Activated T-cell treated with anti-CD3 and anti-CD28 coated beads for 4 hours (primary cell): ENCODE measurements around the gene TECTA.
"Not testable (repeated sequence)": the region's sequence is repeated elsewhere in the genome, so short reads cannot be mapped to it uniquely, and the experiment has no call there.

Experiments used
- DNase-seq: peaks from one replicate; pipeline ENCODE4 v3.0.0-alpha.2; 2020

The TECTA gene

DNA sequence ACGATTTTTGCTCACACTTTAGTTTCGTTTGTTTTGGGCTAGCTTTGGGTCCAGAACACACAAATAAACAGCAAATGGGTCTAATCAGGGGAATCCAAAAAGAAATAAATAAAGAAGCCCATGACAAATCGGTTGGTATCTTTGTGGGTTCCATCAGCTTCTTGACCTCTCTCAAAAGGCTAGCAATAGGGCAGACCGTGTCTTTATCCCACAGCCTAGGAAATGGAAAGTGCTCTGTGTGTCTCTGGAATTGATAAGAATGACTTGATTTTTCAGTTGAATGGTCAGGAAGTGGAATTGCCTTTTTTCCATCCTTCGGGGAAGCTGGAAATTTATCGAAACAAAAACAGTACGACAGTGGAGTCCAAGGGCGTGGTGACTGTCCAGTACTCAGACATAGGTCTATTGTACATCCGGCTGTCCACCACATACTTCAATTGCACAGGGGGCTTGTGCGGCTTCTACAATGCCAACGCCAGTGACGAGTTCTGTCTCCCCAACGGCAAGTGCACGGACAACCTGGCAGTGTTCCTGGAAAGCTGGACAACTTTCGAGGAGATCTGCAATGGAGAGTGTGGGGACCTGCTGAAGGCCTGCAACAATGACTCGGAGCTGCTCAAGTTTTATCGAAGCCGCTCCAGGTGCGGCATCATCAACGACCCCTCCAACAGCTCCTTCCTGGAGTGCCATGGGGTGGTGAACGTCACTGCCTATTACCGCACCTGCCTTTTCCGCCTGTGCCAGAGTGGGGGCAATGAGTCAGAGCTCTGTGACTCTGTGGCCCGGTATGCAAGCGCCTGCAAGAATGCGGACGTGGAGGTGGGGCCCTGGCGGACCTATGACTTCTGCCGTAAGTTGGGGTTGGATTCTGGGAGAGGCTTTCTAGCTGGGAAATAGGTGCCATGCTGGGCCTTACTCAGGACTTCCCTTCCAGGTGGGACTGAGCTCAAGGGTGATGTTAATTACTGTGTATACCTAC lies 28.6 kb downstream of the TECTA start:
- no peak for DNase-seq

DNA sequence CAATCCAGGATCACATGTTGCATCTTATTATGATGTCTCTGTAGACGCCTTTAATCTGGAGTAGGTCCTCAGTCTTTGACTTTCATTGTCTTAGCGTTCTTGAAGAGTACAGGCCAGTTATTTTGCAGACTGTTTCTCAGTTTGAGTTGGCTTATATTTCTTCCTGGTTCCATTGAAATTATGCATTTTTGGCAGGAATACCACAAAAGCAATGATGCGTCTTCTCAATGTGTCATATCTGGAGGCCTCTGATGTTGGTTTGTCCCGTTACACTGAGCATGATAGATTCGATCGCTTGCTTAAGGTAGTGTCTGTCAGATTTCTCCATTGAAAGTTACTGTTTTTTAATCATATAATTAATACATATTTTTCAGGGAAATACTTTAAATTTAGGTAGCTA lies 30.6 kb downstream of the TECTA start:
- no peak for DNase-seq

DNA sequence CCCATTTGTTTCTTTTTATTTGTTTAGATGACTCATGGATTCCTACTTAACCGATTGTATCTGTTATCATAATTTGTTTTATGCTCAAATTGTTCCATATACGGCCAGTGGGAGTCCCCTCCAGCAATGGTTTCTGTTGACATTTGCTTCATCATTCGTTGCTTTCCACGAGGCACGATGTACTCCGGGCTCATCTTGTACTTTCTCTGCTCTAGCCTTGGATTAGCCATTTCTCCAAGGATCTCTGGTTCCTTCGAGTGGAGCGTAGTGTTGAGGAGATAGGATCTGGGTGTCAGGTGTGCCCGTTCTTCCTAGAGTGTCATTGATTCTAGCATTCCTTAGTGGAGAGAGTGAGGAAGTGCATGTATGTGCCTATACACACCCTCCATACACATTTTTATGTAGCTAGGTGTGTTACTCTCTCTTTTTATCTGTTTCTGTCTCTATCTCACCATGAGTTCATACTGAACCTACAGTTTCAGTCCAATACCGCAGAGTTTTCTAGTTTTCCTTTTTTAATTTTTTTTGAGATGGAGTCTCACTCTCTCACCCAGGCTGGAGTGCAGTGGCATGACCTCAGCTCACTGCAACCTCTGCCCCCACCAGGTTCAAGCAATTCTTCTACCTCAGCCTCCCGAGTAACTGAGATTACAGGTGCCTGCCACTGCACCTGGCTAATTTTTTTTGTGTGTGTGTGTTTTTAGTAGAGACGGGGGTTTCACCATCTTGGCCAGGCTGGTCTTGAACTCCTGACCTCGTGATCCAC lies 31.4 kb downstream of the TECTA start:
- DNase-seq, result no peak

DNA sequence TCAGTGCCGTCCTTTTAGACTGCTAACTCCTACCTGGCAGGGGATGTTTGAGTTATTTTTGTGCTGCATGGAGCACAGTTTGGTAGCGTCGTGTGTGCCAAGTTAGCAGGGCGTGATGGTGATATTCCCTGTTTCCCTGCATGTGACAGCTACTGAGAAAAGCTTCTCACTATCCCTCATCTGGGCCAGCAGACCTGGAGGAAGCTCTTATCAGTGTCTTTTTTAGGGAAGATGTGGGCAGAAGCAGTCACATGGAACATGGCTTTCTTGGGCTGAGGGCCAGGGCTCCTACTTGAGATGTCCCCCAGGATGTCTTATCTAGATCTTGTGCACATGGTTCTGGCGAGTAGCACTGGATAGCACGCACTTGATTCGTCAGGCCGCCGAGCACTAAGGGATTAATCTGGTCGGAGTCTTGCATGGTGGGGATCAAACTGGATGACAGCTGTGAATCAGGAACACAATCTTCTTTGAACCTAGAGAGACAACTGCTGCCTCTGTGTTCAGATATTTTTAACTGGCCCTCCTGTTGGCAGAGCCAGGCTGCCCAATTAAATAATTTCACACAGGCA lies 33.8 kb downstream of the TECTA start:
- no peak for DNase-seq

DNA sequence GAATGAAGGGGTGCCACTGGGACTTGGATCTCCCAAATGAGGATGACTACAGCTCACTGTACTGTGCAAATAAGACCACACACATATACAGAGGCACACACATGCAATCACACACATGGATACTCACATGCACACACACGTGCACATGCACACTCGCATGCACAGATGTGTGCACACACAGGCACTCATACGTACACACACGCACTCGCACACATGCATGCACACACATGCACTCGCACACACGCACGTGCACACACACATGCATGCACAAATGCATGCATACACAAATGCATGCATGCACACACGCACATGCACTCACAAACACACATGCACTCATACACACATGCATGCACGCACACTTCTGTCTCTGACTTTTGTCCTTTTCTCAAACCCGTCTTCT lies 36.0 kb downstream of the TECTA start:
- DNase-seq, result no peak

DNA sequence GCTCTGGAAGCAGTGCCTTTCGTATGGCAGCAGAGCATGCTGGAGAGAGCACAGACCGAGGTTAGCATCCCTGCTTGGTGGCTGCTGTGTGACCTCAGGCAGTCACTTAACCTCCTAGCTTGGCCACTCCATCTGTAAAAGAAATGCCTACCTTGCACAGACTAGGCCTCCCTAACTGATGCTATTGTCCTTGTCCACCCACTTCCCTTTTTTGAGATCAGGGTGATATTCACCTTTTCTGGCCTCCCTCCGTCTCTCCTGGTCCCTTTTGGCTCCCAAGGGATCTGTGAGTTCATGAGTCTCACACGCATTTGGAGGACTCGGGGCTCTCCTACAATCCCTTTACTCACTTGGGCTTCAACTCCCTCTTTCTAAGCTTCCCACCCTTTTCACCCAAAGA lies 37.2 kb downstream of the TECTA start:
- no peak for DNase-seq

DNA sequence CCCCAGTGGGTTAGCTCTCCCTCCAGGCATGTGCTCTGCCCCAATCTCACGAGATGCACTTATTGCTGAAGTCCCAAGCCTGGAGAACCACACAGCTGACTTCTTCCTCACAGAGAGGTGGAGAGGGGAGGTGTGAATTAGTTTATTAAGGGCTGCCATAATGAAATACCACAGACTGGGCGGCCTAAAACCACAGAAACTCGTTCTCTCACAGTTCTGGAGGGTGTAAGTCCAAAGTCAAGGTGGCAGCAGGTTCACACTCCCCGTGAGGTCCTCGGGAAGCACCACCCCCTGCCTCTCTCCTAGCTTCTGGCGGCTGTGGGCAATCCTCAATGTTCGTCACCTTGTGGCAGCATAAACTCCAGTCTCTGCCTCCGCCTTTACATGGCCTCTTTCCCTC lies 39.3 kb downstream of the TECTA start:
- DNase-seq, result no peak

DNA sequence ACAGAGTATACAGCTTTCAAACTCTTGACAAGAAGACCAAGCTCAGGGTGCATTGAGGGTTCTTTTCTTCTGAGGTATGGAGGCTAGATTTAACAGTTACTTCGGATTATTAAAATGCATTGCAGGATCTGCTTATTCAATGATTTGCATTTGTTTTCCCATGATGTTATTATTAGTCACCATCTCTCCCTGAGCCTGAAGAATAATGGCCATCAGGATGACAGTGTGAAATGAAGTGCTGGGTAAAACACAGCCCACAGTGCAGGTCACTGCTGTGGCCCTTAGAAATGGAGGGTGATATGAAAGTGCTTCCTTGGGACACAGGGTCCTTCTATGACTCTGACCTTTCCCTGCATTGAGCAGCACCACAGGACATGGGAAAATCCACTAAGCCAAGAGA lies 40.0 kb downstream of the TECTA start:
- no peak for DNase-seq

DNA sequence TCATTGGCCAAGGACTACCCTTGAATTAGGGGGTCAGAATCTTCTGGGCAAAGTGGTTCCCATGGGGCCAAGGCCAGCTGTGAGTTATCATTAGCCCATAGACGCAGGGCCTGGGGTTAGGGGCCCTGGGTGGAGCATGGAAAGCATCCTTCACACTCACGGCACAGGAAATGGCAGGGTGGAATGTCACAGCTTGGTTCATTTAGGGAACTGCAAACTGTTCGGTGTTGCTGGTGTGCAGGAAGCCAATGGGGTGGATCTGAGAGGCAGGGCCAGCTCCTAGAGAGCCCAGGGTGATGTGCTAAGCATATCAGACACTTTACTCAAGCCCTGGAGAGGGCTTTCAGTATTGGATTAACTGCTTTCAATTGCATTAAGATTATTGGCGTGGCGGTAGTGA lies 42.9 kb downstream of the TECTA start:
- no peak for DNase-seq

DNA sequence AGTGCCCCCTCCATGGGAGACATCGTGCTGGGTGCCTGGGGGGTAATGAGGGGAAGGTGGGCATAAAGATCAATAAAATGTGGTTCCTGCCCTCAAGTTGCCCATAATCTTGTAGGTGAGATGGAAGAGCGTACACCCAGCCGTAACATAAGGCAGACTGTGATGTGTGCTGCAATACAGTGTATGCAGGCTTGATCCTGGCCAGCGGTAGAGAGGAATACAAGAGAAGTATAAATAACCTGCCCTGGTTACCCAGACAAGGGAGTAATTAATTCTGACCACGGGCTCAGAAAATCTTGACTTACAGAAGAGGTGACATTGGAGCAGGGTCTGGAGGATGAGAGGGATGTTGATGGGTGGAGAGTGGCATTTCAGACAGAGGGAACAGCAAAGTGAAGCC lies 43.7 kb downstream of the TECTA start:
- DNase-seq, result no peak

DNA sequence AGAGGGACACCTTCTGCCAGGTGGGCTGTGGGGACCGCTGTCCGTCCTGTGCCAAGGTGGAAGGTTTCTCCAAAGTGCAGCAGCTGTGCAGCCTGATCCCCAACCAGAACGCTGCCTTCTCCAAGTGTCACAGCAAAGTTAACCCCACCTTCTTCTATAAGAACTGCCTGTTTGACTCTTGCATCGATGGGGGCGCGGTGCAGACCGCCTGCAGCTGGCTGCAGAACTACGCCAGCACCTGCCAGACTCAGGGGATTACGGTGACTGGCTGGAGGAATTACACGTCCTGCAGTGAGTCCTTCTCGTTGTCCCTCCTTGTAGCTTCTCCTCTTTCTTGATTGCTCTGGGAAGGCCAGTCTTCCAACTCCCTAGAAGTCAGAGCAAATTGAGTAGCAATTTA lies 44.8 kb downstream of the TECTA start:
- no peak for DNase-seq

DNA sequence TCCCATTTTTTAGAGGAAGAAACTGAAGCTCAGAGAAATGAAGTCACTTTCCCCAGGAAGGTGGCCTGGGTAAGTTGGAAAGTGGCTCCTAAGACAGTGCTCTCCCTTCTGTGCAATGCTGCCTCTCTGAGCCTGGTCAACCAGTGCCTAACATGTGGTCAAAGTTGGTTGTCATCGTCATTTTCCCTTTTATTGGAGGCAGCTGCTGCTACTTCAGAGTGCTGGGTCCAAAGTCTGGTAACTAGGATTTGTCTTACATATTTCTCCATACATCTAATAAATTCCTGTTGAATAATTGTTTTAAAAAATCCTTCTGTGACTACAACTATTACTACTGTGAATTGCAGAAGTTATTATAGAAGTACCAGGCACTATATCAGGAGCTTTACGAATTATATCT lies 48.1 kb downstream of the TECTA start:
- no peak for DNase-seq

DNA sequence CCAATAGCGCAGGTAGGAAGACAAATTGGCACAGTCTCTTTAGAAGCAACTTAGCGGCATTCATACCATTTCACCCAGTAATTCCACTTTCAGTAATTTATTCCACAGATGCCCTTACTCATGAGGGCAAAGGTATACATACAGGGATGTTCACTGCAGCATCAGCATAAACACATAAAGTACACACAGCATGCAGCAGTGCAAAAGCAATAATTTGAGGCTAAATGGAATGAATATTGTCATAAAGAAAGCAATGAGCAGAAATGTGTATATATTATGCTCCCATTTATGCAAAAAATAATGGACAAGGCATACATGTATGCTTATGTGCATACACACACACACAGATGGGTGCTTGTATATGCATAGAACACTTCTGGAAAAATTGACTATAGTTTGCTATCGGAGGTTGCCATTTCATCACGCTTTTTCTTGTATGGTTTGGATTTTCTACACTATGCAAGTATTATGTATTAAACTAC lies 50.2 kb downstream of the TECTA start:
- DNase-seq, result no peak

DNA sequence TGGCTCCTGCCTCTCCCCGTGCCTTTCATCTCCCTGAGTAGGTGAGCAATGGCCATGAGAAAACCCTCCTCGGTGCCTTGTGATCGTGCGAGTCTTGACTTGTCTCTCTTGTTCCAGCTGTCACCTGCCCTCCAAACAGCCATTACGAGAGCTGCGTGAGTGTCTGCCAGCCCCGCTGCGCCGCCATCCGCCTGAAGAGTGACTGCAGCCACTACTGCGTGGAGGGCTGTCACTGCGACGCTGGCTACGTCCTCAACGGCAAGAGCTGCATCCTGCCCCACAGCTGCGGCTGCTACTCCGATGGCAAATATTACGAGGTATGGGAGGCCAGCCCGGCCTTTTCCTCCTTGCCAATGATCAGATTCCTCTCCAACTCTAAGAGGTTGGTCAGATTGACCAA lies 51.7 kb downstream of the TECTA start:
- no peak for DNase-seq

DNA sequence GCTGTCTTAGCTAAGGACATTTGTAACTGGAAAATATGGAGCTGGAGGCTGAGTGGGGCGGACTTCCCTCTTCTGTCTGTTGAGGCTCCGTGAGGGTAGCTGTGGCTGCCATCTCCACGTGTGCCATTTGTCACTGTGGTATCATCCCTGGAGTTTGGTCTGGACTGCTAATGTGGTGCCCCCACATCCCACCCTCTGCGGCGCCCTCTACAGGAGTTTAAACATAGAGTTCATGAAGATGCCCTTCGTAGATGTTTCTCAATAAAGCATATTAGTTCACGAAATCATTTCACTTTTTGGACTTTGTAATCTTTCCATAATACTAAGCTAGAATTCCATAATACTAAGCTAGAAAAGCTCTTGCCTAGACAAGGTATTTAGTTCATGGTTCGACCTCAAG lies 52.4 kb downstream of the TECTA start:
- DNase-seq, result no peak

DNA sequence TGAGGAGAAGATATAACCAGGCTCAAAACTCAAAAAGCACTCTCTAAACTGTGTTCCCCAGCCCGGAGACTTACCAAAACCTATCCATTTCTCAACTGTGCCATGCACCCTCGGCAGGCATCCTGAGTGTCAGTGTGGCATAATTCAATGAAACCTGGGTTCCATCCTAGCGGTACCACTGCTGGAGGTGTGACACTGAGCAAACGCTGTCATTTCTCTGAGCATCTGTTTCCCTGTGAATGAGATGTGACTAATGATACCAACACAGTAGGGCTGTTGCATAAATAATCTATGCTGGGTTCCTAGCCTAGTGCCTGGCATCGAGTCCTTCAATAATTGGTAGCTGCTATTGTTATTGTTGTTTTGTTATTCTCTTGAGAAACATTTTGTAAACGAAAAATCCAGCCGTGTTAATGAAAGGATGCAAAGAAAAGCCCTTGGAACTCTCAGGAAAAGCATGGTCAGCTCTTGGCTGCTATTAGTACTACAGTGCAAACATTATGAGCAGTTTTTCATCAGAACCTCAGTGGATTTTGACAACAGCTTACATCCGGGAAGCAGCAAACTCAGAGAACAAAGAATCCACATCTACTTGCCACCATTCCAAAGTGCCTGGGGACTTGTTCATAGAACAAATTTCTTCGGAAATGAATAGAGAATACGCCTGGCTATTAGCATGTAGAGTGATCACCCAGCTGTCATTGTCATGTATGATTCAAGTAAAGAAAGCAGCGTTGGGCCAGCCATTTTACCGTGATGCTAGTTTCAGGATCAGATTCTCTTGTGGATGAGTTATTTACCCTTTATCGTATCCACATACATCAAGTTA lies 53.7 kb downstream of the TECTA start:
- DNase-seq, result no peak

DNA sequence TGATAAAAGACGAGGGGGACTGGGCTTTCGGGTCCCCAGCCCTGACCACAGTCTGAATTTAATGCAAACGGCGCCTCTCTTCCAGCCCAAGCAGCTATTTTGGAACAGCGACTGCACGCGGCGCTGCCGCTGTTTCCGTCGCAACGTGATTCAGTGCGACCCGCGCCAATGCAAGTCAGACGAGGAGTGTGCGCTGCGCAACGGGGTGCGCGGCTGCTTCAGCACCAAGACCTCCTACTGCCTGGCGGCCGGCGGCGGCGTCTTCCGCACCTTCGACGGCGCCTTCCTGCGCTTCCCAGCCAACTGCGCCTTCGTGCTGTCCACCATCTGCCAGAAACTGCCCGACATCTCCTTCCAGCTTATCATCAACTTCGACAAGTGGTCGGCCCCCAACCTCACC lies 56.7 kb downstream of the TECTA start:
- DNase-seq, result no peak

DNA sequence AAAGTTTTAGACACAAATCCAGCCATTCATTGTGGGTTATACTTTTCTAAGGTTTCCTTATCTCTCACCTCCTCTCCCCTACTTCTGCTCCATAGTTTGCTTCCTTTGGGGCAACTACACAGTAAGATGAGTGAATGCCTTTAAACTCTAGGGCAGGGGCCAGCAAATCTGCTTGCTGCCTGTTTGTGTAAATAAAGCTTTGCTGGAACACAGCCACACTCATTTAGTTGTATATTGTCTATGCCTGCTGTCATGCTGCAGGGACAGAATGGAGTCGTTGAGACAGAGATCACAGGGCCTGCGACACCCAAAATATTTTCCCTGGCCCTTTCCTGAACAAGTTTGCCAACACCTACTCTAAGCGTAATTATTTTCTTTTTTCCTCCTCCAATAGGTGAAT lies 58.7 kb downstream of the TECTA start:
- DNase-seq, result no peak

DNA sequence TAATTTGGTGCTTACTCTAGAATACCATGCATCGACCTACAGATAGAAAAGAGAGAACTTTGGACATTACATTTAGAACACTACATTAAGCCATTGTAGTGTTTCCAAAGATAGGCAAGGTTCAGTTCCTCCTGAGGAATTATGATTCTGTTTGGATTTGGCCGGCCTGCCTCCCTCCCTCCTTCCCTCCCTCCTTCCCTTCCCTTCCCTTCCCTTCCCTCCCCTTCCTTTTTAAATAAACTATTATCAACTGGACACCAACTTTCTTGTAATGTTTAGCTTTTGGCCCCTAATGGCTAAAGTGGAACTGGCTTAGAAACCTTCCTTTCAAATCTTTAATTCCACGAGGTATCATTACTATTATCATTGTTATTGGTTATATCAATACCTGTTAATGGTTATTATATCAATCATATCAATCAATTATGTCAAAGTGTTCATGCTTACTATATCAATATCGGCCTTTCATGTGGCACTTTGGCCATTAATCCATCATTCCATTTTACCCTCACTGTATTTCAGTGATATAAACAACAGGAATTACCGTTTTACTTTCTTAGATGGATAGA lies 60.4 kb downstream of the TECTA start:
- DNase-seq, result no peak

DNA sequence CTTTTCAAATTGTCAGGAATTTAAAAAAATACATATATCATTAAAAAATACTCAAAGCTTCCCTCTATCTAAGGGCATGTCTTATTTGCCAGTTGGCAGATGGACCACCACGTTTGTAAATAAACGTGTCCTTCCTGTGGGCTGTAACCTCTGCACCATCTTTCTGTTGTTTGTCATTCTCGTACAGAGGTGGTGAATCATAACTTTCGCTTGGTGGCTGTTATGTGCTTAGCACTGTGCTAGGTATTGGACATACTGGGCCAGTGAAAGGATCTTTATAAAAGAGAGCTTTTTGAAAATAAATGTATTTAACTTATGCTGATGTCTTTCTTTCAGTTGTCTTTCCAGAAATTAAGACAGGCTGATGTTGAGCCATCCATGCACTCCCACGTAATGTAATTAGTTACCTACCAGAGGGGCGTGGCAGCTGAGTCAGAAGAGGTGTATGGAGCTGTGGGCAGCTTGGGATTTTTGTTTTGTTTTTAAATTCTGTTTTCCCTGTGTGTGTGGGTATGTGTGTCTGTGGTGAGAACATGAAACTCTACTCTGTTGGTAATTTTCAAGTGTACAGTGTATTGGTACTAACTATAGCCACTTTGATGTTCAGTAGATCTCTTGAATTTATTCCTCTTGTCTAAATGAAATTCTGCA lies 62.7 kb downstream of the TECTA start:
- DNase-seq, result no peak

DNA sequence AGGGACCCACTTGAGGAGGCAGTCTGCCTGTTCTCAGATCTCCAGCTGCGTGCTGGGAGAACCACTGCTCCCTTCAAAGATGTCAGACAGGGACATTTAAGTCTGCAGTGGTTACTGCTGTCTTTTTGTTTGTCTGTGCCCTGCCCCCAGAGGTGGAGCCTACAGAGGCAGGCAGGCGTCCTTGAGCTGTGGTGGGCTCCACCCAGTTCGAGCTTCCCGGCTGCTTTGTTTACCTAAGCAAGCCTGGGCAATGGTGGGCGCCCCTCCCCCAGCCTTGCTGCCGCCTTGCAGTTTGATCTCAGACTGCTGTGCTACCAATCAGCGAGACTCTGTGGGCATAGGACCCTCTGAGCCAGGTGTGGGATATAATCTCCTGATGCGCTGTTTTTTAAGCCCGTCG lies 76.6 kb downstream of the TECTA start:
- DNase-seq, result not testable (repeated sequence)

DNA sequence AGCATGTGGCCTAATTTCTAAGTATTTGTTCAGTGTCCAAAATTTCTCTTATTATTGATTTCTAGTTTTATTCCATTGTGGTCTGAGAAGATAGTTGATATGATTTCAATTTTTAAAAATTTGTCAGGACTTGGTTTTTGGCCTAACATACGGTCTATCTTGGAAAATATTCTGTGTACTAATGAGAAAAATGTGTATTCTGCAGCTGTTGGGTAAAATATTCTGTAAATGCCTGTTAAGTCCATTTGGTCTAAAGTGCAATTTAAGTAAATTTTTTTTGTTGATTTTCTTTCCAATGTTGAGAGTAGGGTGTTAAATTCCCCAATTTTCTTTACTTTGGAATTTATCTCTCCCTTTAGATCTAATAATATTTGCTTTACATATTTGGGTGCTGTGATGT lies 78.3 kb downstream of the TECTA start:
- DNase-seq, result no peak
